NB4 (cell line): ENCODE data around the gene FILIP1L.
A peak's percentile ranks its signal among the peaks of the same experiment; 100 is the strongest.

Experiments used
- DNase-seq: peaks from one replicate; pipeline ENCODE4 v3.0.0; 2010; ENCODE audit warnings: low read depth
- H3K4me3 ChIP-seq: one replicate; pipeline ENCODE4 v1.5.1; 2011; ENCODE audit warnings: mild to moderate bottlenecking, low read depth, low read length, moderate library complexity
- CTCF ChIP-seq: IDR thresholded peaks from one replicate; pipeline ENCODE4 v1.5.1; 2012; ENCODE audit warnings: low read depth, low read length
- MAX ChIP-seq: IDR thresholded peaks from 2 replicates; pipeline ENCODE4 v1.6.1; 2011; ENCODE audit warnings: low read depth, low read length
- MYC ChIP-seq: IDR thresholded peaks from 2 replicates; pipeline ENCODE4 v1.6.1; 2011; ENCODE audit warnings: low read depth, low read length
- POLR2A ChIP-seq: IDR thresholded peaks from 2 replicates; pipeline ENCODE4 v1.6.1; 2011; ENCODE audit warnings: mild to moderate bottlenecking; ENCODE audit not compliant: insufficient read length; ENCODE audit errors: extremely low read depth

Gene FILIP1L

GRCh38 chr3:99873269-99874102 is 240.8 kb downstream of the FILIP1L start:
- no peak for DNase-seq
- H3K4me3 ChIP-seq = no peak overlapping the region
- TF ChIP-seq POLR2A (no peak), MAX (no peak), CTCF (no peak), MYC (no peak)

- H3K4me3 ChIP-seq = no peak overlapping the region
- TF ChIP-seq CTCF (no peak), MAX (no peak), MYC (no peak), POLR2A (no peak)
- peak; percentile 4 for DNase-seq
Observed at GRCh38 chr3:99872923-99873254, 241.4 kb downstream of the FILIP1L start.

- DNase-seq = no peak
- no peak overlapping the region for H3K4me3 ChIP-seq
- no peak for TF ChIP-seq POLR2A
- TF ChIP-seq CTCF = no peak
- TF ChIP-seq MYC = no peak
- TF ChIP-seq MAX = no peak
Observed at GRCh38 chr3:99871231-99872045, 242.9 kb downstream of the FILIP1L start.

GRCh38 chr3:99870712-99871111 is 243.6 kb downstream of the FILIP1L start:
- DNase-seq = no peak
- TF ChIP-seq MAX = no peak
- TF ChIP-seq CTCF = no peak
- no peak for TF ChIP-seq POLR2A
- no peak overlapping the region for H3K4me3 ChIP-seq

GRCh38 chr3:99869621-99870020 is 244.7 kb downstream of the FILIP1L start:
- H3K4me3 ChIP-seq = no peak overlapping the region
- no peak for TF ChIP-seq MYC
- no peak for TF ChIP-seq MAX
- TF ChIP-seq POLR2A = no peak
- TF ChIP-seq CTCF = no peak
- no peak for DNase-seq
